Sigmoid colon (tissue), 4 donors: ENCODE data around the gene MRPL23.

Experiments used
- CTCF ChIP-seq, 4 experiments: fragments of 450-650 bp in 3 of 4; fragments of 200-600 bp in 1 of 4; IDR thresholded peaks; one replicate each; pipeline ENCODE4 v1.5.1; 2016 to 2019; ENCODE audit warnings: antibody characterized with exemption in 4 of 4, mild to moderate bottlenecking in 3 of 4, moderate library complexity in 2 of 4
- EP300 ChIP-seq, 4 donors: sonication (generic); formaldehyde crosslinking; IDR thresholded peaks; one replicate each; pipeline ENCODE4 v1.6.1; 2017; ENCODE audit warnings: antibody characterized with exemption in 4 of 4
- POLR2A ChIP-seq, 2 donors: fragments of 450-650 bp; IDR thresholded peaks; one replicate each; pipeline ENCODE4 v1.6.1; 2016; ENCODE audit warnings: antibody characterized with exemption in 2 of 2, mild to moderate bottlenecking in 2 of 2, moderate library complexity in 2 of 2
- POLR2AphosphoS5 ChIP-seq, 4 donors: sonication (generic); formaldehyde crosslinking; IDR thresholded peaks; one replicate each; pipeline ENCODE4 v1.6.1; 2017; ENCODE audit warnings: antibody characterized with exemption in 4 of 4

- TF ChIP-seq CTCF (IDR thresholded peaks at IDR 0.05) (no peak), POLR2AphosphoS5 (IDR thresholded peaks at IDR 0.05) (no peak), POLR2A (IDR thresholded peaks at IDR 0.05) (no peak), EP300 (IDR thresholded peaks at IDR 0.05) (no peak)
Measured at GRCh38 chr11:1969035-1969434, 21.9 kb downstream of the MRPL23 start.
